Ovary (tissue), 9 donors: ENCODE data around the gene CTBS. TPM values are rescaled to one million over a fixed set of nuclear protein-coding genes. Genes with fewer than 3 reads are reported as not detected.

Experiments
- DNase-seq, 5 donors: peaks; one replicate each; pipeline ENCODE4 v3.0.0-alpha.2; 2019 to 2020
- H3K27ac ChIP-seq, 2 donors: fragments of 200-600 bp; one replicate each; pipeline versions ENCODE4 v1.5.1 to v1.8.0; 2019 to 2022
- H3K27me3 ChIP-seq: fragments of 200-600 bp; one replicate; pipeline ENCODE4 v1.8.0; 2022
- H3K36me3 ChIP-seq: fragments of 200-600 bp; sonication (generic); one replicate; pipeline ENCODE4 v1.5.1; 2019
- H3K4me1 ChIP-seq: one replicate; pipeline ENCODE4 v1.8.1; 2013; ENCODE audit warnings: mild to moderate bottlenecking, moderate library complexity; ENCODE audit not compliant: insufficient read depth
- H3K4me3 ChIP-seq: fragments of 200-600 bp; sonication (generic); one replicate; pipeline ENCODE4 v1.5.1; 2017
- H3K9me3 ChIP-seq, 2 donors: fragments of 200-600 bp in 1 of 2; sonication (generic) in 1 of 2; one replicate each; pipeline versions ENCODE4 v1.5.1 to v1.8.1; 2013 to 2019; ENCODE audit warnings: mild to moderate bottlenecking in 1 of 2, moderate library complexity in 1 of 2
- EP300 ChIP-seq: sonication (generic); formaldehyde crosslinking; IDR thresholded peaks from one replicate; pipeline ENCODE4 v1.6.1; 2017; ENCODE audit warnings: antibody characterized with exemption
- POLR2A ChIP-seq: fragments of 450-650 bp; IDR thresholded peaks from one replicate; pipeline ENCODE4 v1.6.1; 2017; ENCODE audit warnings: antibody characterized with exemption, mild to moderate bottlenecking, moderate library complexity
- WGBS, 3 donors: extraction: QIAGEN DNeasy Blood & Tissue Kit in 1 of 3; methylation state at CpG; one replicate each; pipeline versions ENCODE4 v1.1.5 to v1.1.7; 2013 to 2017; 5-methylcytosine and 5-hydroxymethylcytosine counted together
- intact Hi-C, 4 donors: fragments of 100-400 bp; cut with DNase I; formaldehyde crosslinking; loops; one replicate each; pipeline versions ENCODE4 v1.11.0 to v1.15.1; 2022 to 2023
- polyA plus RNA-seq, 2 donors: library from polyadenylated mRNA; stranded (reverse); fragments of 200-250 nt in 1 of 2; fragments of 350-450 nt in 1 of 2; fragmentation: Illumina TruSeq in 1 of 2; extraction: RNeasy Lipid Tissue Mini Kit (QIAGEN cat#74804) in 1 of 2; gene quantifications; one replicate each; pipeline ENCODE4 v1.2.3, GENCODE V29; 2013 to 2014
- total RNA-seq, 7 donors: library from RNA; depleted of rRNA in 2 of 7; stranded (reverse); fragments of >200 nt in 2 of 7; fragmentation: NEBNext Ultra II Directional in 3 of 7; extraction: Animal tissue kit (Norgen Biotek cat#: 25700) in 3 of 7; gene quantifications; one replicate each; pipeline versions ENCODE4 v1.1.0 to v1.2.4, GENCODE V29; 2016 to 2023
- TF ChIP-seq, protein P1 (sequence below), 3 donors: fragments of 450-650 bp in 2 of 3; fragments of 200-600 bp in 1 of 3; IDR thresholded peaks; one replicate each; pipeline versions ENCODE4 v1.5.1 to v1.8.0; 2016 to 2022; ENCODE audit warnings: antibody characterized with exemption in 3 of 3, mild to moderate bottlenecking in 1 of 3
- donor health status: DM: no; HTN: no; CAD: no; lungs with moderate emphysema.
- donor health status: DM: no; HTN: no; CAD: no.
- donor health status: Bipolar disorder and iron deficiency.
- donor health status: DM: yes; HTN: yes; CAD: no.
- donor health status: DM: no; HTN: no; CAD: no.
- donor health status: DM: yes; HTN: yes; CAD: no.

The CTBS gene
- total and polyA plus RNA-seq, 9 donors: 8.7 to 27.5 (median 11.9) TPM

DNA sequence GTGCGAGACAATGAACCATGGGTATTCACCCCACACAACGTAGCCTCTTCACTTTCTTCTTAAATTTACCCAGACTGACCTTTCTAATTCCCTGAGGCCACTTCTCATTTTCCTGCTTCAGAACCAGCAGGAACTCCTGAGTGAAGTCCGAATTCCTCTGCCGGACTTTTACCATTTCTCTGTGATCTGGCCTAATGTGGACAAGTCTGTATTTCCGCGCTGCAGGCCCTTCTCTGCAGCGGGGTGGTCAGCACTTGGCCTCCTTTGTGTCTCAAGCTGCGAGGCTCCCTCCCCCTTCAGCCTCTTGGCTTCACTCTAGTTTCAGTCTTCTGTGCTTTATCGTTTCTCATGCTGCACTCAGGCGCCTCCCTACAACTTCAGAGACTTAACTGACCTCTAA, 9.4 kb upstream of the CTBS start:
- Histone ChIP-seq H3K4me3 (no peak overlapping the region), H3K27me3 (no peaks in the 10 kb centered on the region), H3K36me3 (no peaks in the 10 kb centered on the region), H3K27ac (no peak overlapping the region), H3K9me3 (no peaks in the 10 kb centered on the region), H3K4me1 (no peaks in the 10 kb centered on the region)
- intact Hi-C loops: no loop called here
- no peak for DNase-seq
- TF ChIP-seq, protein P1, sequence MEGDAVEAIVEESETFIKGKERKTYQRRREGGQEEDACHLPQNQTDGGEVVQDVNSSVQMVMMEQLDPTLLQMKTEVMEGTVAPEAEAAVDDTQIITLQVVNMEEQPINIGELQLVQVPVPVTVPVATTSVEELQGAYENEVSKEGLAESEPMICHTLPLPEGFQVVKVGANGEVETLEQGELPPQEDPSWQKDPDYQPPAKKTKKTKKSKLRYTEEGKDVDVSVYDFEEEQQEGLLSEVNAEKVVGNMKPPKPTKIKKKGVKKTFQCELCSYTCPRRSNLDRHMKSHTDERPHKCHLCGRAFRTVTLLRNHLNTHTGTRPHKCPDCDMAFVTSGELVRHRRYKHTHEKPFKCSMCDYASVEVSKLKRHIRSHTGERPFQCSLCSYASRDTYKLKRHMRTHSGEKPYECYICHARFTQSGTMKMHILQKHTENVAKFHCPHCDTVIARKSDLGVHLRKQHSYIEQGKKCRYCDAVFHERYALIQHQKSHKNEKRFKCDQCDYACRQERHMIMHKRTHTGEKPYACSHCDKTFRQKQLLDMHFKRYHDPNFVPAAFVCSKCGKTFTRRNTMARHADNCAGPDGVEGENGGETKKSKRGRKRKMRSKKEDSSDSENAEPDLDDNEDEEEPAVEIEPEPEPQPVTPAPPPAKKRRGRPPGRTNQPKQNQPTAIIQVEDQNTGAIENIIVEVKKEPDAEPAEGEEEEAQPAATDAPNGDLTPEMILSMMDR (IDR thresholded peaks at IDR 0.05): no peak
- TF ChIP-seq EP300: no peak
- TF ChIP-seq POLR2A: no peak
- 44 to 64% (median 45%) methylated on average over 10 of the region's 10 CpGs for WGBS, 3 donors

DNA sequence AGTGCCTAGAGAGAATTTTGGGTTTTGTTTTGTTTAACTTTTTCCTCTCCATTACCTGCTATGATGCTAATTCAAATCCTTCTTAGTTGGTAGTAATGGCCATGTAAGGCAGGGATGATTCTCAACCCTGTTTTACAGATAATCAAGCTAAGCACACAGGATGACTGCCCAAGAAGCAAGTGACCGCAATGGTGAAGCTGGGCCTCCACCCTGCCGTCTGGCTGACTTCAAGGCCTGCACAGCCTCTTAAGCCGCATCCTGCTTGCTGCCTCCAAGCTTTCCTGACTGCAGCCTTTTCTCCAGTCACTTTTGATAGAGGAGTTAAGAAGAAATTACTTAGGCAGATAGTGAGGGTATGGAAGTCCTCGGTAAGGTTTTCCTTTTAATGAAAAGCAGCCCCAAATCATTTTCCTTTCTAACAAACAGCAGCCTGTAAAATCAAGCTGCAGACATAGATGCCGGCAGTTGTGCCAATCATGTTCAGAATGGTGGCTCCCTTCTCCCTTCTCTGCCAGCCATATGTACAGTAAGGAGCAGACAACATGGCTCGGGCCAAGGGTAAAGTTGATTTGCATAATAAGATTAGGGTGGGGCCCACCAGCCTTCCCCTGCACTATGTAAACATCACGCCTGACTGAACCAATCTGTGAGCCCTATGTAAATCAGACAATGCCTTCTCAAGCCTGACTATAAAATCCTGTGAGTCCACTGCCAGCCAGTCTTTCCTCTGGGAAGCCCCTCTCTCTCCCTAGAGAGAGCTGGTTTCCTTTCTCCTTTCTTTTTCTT, 8.8 kb upstream of the CTBS start:
- no peaks in the 10 kb centered on the region for H3K9me3 ChIP-seq
- WGBS, 3 donors: 80 to 88% (median 86%) methylated on average over 7 of the region's 7 CpGs
- no peak for DNase-seq
- H3K36me3 ChIP-seq: no peaks in the 10 kb centered on the region
- intact Hi-C loops: no loop called here
- no peaks in the 10 kb centered on the region for H3K27me3 ChIP-seq
- H3K27ac ChIP-seq: no peak overlapping the region
- no peaks in the 10 kb centered on the region for H3K4me1 ChIP-seq
- H3K4me3 ChIP-seq: no peak overlapping the region
- TF ChIP-seq, protein P1 (IDR thresholded peaks at IDR 0.05): no peak
- TF ChIP-seq POLR2A (no peak), EP300 (no peak)

DNA sequence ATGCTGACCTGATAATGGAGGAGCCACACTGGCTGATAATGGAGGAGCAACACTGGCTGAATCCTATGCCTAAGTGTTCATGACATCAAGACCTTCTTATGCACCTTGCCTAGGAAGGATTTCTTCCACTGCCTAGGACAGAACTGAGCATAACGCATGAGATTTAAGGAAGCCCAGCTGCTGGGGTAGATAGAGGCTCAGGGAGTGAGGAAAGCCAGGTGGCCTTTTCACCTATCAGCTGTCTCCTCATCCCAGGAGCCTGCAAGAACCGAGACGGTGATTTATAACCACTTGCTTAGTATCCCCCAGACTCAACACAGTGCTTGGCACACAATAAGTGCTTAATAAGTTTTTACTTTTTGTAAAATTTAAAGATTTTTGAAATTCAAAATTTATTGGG, 7.4 kb upstream of the CTBS start:
- Histone ChIP-seq H3K4me1 (no peaks in the 10 kb centered on the region), H3K36me3 (no peaks in the 10 kb centered on the region), H3K27me3 (no peaks in the 10 kb centered on the region), H3K27ac (no peak overlapping the region), H3K4me3 (no peak overlapping the region), H3K9me3 (no peaks in the 10 kb centered on the region)
- 70 to 73% (median 72%) methylated on average over 3 of the region's 3 CpGs for WGBS, 3 donors
- intact Hi-C loops: no loop called here
- TF ChIP-seq POLR2A: no peak
- no peak for TF ChIP-seq EP300
- TF ChIP-seq, protein P1 (IDR thresholded peaks at IDR 0.05): no peak
- DNase-seq: no peak

DNA sequence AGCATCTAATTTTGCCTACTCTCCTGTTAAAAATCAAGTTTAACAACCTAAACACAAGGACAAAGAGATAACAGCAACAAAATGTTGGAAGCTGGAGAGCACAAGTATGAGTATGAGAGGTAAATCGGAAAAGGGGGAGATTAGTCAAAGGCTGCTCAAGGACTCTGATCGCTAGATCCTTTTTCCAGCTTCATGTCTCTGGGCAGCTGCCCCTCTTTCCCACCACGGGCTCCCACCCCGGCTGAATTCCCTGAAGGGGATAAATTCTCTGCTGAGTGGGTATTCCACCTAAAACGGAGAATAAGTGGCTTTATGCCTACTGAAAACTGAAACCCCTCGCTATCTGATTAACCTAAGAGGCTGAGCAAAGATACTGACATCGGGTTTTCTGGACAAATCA, 696 bp upstream of the CTBS start:
- WGBS, 3 donors: 43 to 64% (median 44%) methylated on average over 7 of the region's 7 CpGs
- no peaks in the 10 kb centered on the region for H3K9me3 ChIP-seq
- no peaks in the 10 kb centered on the region for H3K36me3 ChIP-seq
- no peak overlapping the region for H3K27ac ChIP-seq
- intact Hi-C loops: loop anchor here in 2 of 4 donors (10.0 kb wide), 1 partner anchor 70 kb away; the partner anchor contains the start of genes GNG5 (in 2 of the 2) and SPATA1 (in 2 of the 2)
- H3K4me3 ChIP-seq: peak overlapping the region; percentile 71
- peaks cover 5% of the 10 kb centered on the region for H3K4me1 ChIP-seq
- no peak for TF ChIP-seq EP300
- no peak for TF ChIP-seq POLR2A
- TF ChIP-seq, protein P1 (IDR thresholded peaks at IDR 0.05): no peak
- DNase-seq: no peak
- H3K27me3 ChIP-seq: no peaks in the 10 kb centered on the region
